OCI-LY1 (cell line): ENCODE measurements around the gene RNF141.

Source experiments
- H2AFZ ChIP-seq: fragments of 200-600 bp; sonication (generic), shearing (Covaris generic); 2 replicates; pipeline ENCODE4 v1.6.0; 2014; ENCODE audit warnings: antibody characterized with exemption, mild to moderate bottlenecking, low read length
- H3F3A ChIP-seq: fragments of 200-600 bp; sonication (generic), shearing (Covaris generic); 2 replicates; pipeline ENCODE4 v1.6.0; 2014; ENCODE audit warnings: mild to moderate bottlenecking, antibody characterized with exemption, low read length, moderate library complexity; ENCODE audit not compliant: insufficient read depth
- H3K27ac ChIP-seq: fragments of 200-600 bp; sonication (generic); 2 replicates; pipeline ENCODE4 v1.5.1; 2014; ENCODE audit warnings: low read length, mixed run types, mild to moderate bottlenecking, low read depth; ENCODE audit not compliant: poor library complexity, severe bottlenecking
- H3K27me3 ChIP-seq: fragments of 200-600 bp; sonication (generic); 2 replicates; pipeline ENCODE4 v1.6.0; 2014; ENCODE audit warnings: antibody characterized with exemption, mild to moderate bottlenecking, low read length, moderate library complexity; ENCODE audit not compliant: insufficient read depth
- H3K36me3 ChIP-seq: fragments of 200-600 bp; sonication (generic); 2 replicates; pipeline ENCODE4 v1.6.1; 2014; ENCODE audit warnings: mild to moderate bottlenecking, antibody characterized with exemption, low read length, moderate library complexity, mixed read lengths; ENCODE audit not compliant: insufficient read depth
- H3K4me1 ChIP-seq: fragments of 200-600 bp; sonication (generic); 2 replicates; pipeline ENCODE4 v1.5.1; 2014; ENCODE audit warnings: mild to moderate bottlenecking, low read length, moderate library complexity; ENCODE audit not compliant: insufficient read depth, severe bottlenecking
- H3K4me2 ChIP-seq: fragments of 200-600 bp; sonication (generic), shearing (Covaris generic); 2 replicates; pipeline ENCODE4 v1.6.1; 2014; ENCODE audit warnings: low read length
- H3K4me3 ChIP-seq: fragments of 200-600 bp; sonication (generic); 2 replicates; pipeline ENCODE4 v1.5.1; 2014; ENCODE audit warnings: low read length, low read depth, mild to moderate bottlenecking, mixed read lengths; ENCODE audit not compliant: poor library complexity, severe bottlenecking
- H3K79me2 ChIP-seq: fragments of 200-600 bp; shearing (Covaris generic); 2 replicates; pipeline ENCODE4 v1.6.1; 2016; ENCODE audit warnings: mixed run types, low read length, mixed read lengths; ENCODE audit not compliant: insufficient read depth
- H3K9ac ChIP-seq: fragments of 200-600 bp; sonication (generic), shearing (Covaris generic); 2 replicates; pipeline ENCODE4 v1.6.1; 2014; ENCODE audit warnings: mild to moderate bottlenecking, low read length, mixed read lengths
- H3K9me2 ChIP-seq: fragments of 200-600 bp; sonication (generic), shearing (Covaris generic); 2 replicates; pipeline ENCODE4 v1.6.1; 2014; ENCODE audit warnings: low read depth, mild to moderate bottlenecking, low read length, mixed read lengths
- H3K9me3 ChIP-seq: fragments of 200-600 bp; shearing (Covaris generic); 2 replicates; pipeline ENCODE4 v1.6.1; 2014; ENCODE audit warnings: low read length, mixed read lengths
- H4K20me1 ChIP-seq: fragments of 200-600 bp; sonication (generic), shearing (Covaris generic); 2 replicates; pipeline ENCODE4 v1.6.0; 2016; ENCODE audit warnings: mild to moderate bottlenecking, low read length; ENCODE audit not compliant: insufficient read depth
- CTCF ChIP-seq: fragments of 200-600 bp; sonication (generic), shearing (Covaris generic); IDR thresholded peaks from 2 replicates; pipeline ENCODE4 v1.5.1; 2017; ENCODE audit warnings: mild to moderate bottlenecking, antibody characterized with exemption, low read length, moderate library complexity, mixed read lengths
- EZH2 ChIP-seq: fragments of 200-600 bp; sonication (generic), shearing (Covaris generic); IDR thresholded peaks from 2 replicates; pipeline ENCODE4 v1.8.0; 2017; ENCODE audit warnings: borderline replicate concordance, mixed run types, mild to moderate bottlenecking, antibody characterized with exemption, low read length, moderate library complexity, mixed read lengths

Gene RNF141

GRCh38 chr11:10551845-10552352 is 10.9 kb upstream of the RNF141 start:
- TF ChIP-seq EZH2: no peak
- no peak for TF ChIP-seq CTCF
- Histone ChIP-seq H3K79me2 (no peaks in the 10 kb centered on the region), H3K4me3 (no peak overlapping the region), H3K9me2 (no peaks in the 10 kb centered on the region), H3K27me3 (no peaks in the 10 kb centered on the region), H2AFZ (no peak overlapping the region), H3K4me1 (no peaks in the 10 kb centered on the region), H3K9me3 (no peaks in the 10 kb centered on the region), H3K27ac (no peak overlapping the region), H3K4me2 (no peak overlapping the region), H3K9ac (no peak overlapping the region), H3F3A (no peaks in the 10 kb centered on the region), H4K20me1 (no peaks in the 10 kb centered on the region), H3K36me3 (no peaks in the 10 kb centered on the region)

- H3K9me2 ChIP-seq: no peaks in the 10 kb centered on the region
- no peaks in the 10 kb centered on the region for H3K27me3 ChIP-seq
- no peak overlapping the region for H2AFZ ChIP-seq
- H3K27ac ChIP-seq: no peak overlapping the region
- TF ChIP-seq CTCF (no peak), EZH2 (no peak)
- H3K4me1 ChIP-seq: no peaks in the 10 kb centered on the region
- no peak overlapping the region for H3K9ac ChIP-seq
- H4K20me1 ChIP-seq: no peaks in the 10 kb centered on the region
- no peaks in the 10 kb centered on the region for H3F3A ChIP-seq
- H3K4me2 ChIP-seq: no peak overlapping the region
- no peaks in the 10 kb centered on the region for H3K36me3 ChIP-seq
- H3K4me3 ChIP-seq: no peak overlapping the region
- no peaks in the 10 kb centered on the region for H3K9me3 ChIP-seq
- H3K79me2 ChIP-seq: no peaks in the 10 kb centered on the region
These were observed 10.3 kb upstream of the RNF141 start for GRCh38 chr11:10551290-10551592.

GRCh38 chr11:10550503-10551289 is 9.7 kb upstream of the RNF141 start:
- no peak overlapping the region for H3K27ac ChIP-seq
- no peak for TF ChIP-seq EZH2
- TF ChIP-seq CTCF: no peak
- H3K4me2 ChIP-seq: no peak overlapping the region
- no peaks in the 10 kb centered on the region for H3K79me2 ChIP-seq
- H3K4me1 ChIP-seq: no peaks in the 10 kb centered on the region
- no peak overlapping the region for H3K4me3 ChIP-seq
- H3K9me2 ChIP-seq: no peaks in the 10 kb centered on the region
- no peaks in the 10 kb centered on the region for H3F3A ChIP-seq
- no peaks in the 10 kb centered on the region for H3K27me3 ChIP-seq
- H4K20me1 ChIP-seq: no peaks in the 10 kb centered on the region
- H3K36me3 ChIP-seq: no peaks in the 10 kb centered on the region
- no peak overlapping the region for H2AFZ ChIP-seq
- H3K9me3 ChIP-seq: no peaks in the 10 kb centered on the region
- no peak overlapping the region for H3K9ac ChIP-seq
